Midbrain (tissue), 1 donor: ENCODE measurements around the gene FGF7.
"Not testable (repeated sequence)": the region's sequence is repeated elsewhere in the genome, so short reads cannot be mapped to it uniquely, and the experiment has no call there.

Experiments
- DNase-seq: peaks from one replicate; lab custom pipeline; 2025; lab: John Stamatoyannopoulos, UW

FGF7 gene

DNA sequence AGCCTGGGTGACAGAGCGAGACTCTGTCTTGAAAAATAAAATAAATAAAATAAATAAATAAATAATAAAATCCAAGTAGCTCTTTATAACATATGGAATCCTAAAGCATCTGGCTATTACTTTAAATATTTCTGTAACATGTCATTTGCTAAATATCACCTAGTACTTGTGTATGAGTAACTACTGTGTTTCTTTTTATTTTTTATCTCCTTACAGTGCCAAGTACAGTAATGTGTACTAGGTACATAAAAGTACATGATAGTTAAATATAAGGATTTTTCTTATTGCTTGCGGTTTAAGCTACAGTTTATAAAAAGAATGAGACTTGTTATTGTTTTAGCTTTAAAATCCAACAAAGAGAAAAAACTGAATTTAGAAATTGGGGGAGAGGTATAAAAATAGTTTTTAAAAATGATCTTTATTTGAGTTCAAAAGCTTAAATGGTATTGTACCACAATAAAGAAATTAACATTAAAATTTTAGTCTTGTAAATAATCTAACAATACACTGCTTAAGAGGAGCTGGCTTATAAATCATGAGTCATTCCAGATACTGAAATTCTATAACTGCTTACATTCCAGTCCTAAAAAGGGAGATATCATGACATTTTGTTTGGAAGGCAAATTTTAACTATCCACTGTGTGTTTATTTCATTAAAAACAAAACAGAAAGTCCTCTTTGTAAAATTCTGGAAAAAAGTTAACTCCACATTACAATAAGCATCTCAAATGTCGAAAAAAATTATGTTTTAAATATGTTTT is 73.1 kb downstream of the FGF7 start:
- no peak for DNase-seq

DNA sequence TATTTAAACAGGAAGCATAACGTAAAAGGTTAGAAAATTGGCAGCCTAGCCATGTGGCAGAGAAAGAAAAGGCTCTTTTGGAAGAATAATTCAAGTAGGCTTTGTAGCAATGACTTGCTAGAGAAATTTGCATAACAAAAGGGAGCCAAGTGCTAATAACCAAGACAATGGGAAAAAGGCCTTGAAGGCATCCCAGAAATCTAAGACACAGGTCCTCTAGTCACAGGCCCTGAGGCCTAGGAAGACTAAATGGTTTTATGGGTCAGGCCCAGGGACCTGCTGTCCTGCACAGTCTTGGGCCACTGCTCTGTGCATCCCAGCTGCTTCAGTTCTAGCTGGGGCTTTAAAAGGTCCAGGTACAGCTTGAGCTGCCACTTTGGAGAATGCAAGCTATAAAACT is 78.5 kb downstream of the FGF7 start:
- no peak for DNase-seq

DNA sequence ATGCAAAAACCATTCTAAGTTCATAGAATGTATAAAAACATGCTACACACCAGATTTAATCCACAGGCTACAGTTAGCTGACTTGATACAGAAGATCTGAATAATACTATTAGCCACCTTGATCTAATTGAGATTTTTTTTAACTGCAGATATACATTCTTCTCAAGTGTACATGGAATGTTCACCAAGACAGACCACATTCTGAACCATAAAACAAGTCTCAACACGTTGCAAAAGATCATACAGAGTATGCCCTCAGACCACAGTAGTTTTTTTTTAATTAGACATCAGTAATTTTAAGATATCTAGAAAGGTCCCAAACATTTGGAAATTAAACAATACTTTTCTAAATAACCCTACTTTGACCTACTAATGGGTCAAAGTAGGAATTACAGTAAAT is 83.3 kb downstream of the FGF7 start:
- no peak for DNase-seq

DNA sequence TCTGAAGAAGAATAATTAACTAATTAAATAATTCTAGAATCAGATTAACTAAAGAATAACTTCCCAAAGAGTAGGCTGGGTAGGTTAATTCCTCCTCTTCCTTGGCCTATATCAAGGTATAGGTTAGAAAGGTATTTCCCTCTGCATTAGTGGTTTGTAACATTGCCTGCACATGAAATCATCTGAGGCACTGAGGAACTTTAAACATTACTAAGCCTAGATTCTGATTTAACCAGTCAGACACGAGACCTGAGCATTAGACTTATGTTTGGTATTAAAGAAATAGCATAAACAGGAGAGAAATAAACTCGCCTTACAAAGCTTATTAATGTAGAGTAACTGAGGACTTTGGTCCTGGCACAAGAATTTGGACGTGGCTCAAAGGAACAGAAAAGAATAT is 84.2 kb downstream of the FGF7 start:
- no peak for DNase-seq

DNA sequence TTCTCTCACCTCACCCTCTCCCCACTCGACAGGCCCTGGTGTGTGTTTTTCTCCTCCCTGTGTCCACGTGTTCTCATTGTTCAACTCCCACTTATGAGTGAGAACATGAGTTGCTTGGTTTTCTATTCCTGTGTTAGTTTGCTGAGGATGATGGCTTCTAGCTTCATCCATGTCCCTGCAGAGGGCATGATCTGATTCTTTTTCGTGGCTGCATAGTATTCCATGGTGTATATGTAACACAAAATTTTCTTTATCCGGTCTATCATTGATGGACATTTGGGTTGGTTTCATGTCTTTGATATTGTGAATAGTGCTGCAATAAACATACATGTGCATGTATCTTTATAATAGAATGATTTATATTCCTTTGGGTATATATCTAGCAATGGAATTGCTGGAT is 89.7 kb downstream of the FGF7 start:
- not testable (repeated sequence) for DNase-seq

DNA sequence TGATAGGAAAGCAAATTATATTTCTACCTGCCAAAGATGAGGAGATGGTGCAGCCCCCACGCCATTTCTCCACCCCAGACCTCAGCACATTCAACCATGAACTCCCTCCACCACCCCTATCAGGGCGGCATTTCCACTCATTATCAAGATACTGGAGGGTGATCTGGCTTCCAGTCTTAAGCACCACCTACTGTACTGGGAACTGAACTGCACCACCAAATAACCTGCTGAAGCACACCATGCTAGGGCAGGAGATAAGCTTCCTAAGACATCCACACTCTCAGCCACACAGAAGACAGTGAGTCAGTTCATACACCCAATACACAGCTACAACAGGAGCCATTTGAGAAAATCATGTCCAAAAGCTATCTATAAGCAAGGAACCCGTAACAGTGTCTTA is 98.8 kb downstream of the FGF7 start:
- no peak for DNase-seq

DNA sequence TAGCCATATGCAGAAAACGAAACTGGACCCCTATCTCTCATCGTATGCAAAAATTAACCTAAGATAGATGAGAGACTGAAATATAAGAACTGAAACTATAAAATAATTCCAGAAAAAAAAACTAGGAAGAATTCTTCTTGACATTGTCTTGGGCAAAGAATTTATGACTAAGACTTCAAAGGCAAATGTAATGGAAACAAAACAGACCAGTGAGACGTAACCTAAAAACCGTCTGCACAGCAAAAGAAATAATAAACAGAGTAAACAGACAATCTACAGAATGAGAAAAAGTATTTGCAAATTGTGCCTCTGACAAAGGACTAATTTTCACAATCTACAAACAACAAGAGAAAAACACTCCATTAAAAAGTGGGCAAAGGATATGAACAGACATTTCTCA is 105.2 kb downstream of the FGF7 start:
- no peak for DNase-seq

DNA sequence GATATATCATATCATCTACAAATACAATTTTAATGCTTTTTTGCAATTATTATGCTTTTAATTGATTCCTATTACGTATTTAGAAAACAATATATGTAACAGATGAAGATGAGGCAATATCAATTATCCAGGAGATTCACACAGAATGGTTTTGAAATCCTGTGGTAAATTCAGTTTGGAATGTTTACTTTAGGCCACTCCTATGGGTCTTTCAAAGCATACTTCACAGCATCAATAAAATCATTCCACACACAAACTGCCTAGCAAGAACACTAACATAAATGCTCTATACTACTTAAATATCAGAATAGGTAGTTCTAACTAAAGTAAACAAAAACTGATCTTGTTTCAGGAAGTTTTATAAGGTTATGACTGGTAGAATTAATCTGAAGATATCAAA is 107.0 kb downstream of the FGF7 start:
- no peak for DNase-seq
